GDM1 (cell line): ENCODE measurements around the gene CIAO3.
"Not testable (repeated sequence)": the region's sequence is repeated elsewhere in the genome, so short reads cannot be mapped to it uniquely, and the experiment has no call there.

ENCODE experiments used
- DNase-seq: peaks from one replicate; lab custom pipeline; 2025; lab: John Stamatoyannopoulos, UW

CIAO3 gene

GRCh38 chr16:692356-693108 lies 48.3 kb downstream of the CIAO3 start:
- no peak for DNase-seq

DNA sequence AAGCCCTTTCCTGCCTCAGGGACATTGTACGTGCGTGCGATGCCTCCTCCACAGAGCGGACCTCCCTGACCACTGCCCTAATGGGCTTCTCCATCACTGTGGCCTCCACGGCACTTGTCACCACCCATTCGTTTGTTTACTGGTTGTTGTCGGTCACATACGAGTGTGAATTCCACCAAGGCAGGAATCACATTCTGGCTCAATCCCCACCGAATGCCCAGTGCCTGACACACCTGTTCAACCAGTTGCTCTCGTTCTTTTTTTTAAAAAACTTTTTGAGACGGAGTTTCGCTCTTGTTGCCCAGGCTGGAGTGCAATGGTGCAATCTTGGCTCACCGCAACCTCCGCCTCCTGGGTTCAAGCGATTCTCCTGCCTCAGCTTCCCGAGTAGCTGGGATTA lies 49.6 kb downstream of the CIAO3 start:
- DNase-seq, result not testable (repeated sequence)

- DNase-seq, result no peak
Observed at GRCh38 chr16:689175-689897, 51.5 kb downstream of the CIAO3 start.

- no peak for DNase-seq
Observed at GRCh38 chr16:687499-687898, 53.3 kb downstream of the CIAO3 start.

DNA sequence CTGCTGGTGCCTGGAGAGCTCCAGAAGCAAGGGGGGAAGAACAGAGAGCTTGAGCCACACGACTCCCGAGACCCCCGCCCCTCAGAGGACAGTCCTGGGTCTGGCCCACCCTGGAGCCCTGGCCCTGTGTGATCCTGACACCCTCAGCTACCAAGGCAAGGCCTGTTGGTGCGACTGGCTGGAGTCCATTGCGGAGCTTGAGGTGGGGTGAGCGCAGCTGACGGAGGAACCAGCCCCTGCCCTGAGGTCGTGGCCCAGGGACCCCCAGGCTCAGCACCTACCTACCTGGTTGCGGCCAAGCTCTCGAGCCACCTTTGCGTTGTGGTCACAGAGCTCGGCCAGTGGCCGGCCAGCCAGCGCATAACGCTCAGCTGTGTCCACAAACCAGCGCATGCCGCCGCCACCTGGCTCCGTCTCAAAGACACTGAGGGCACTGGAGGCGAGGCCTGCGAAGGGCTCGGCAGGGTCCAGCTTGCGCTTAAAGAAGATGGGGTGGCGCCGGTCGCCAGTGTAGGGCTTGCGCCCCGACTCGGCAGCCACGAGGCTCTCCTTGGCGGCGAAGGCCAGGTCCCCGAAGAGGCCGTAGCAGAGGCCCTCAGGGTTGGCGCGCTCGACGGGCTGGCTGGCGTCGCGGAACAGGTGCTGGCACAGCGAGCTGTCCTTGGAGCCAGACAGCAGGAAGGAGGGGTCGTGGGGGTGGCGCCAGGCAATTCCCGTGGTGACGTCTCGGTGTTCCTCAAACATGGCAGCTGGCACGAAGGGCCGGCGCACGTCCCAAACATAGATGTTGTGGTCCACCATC lies 54.1 kb downstream of the CIAO3 start:
- DNase-seq, result no peak

- no peak for DNase-seq
Observed at GRCh38 chr16:685967-686366, 54.8 kb downstream of the CIAO3 start.

GRCh38 chr16:684961-685696 lies 55.7 kb downstream of the CIAO3 start:
- no peak for DNase-seq

DNA sequence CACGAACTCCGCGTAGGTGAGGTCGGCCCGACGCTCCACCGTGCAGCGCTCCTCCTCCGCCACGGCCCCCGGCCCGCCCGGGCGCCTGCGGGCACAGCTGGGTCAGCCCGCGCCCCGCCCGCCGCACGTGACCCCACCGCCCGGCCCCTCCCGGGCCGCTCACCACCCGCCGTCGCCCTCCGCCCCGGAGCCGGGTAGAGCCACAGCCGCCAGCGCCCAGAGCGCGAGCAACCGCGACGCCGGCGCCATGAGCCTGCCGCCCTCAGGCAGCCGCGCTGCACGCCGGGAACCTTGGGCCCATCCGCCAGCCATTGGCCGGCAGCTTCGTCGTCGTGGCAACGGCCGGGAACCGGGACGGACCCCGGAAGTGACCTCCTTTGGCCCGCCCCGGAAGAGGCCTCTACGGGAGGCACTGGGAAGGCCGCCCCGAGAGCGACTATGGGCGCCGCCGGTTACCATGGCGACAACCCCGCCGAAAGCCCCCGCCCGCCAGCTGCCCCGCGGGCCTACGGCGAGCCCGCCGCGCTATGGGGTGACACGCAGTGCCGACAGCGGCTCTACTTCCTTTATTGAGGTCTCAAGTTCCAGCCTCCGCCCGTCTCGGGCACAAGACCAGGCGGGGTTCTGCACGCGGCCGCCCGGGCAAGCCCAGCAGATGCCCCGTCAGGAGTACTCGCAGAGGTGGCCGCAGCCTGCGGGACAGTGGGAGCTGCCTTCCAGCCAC lies 56.6 kb downstream of the CIAO3 start, which contains the start of gene JMJD8:
Gene JMJD8, minus strand, starts transcription at position 264 of the 724 bp plus-strand sequence. Its CDS starts 15 bp downstream, at position 249.
- DNase-seq, result peak; percentile 87

- no peak for DNase-seq
Observed at GRCh38 chr16:683396-684070, 57.3 kb downstream of the CIAO3 start.

- no peak for DNase-seq
Observed at GRCh38 chr16:682493-683395, 58.1 kb downstream of the CIAO3 start.

DNA sequence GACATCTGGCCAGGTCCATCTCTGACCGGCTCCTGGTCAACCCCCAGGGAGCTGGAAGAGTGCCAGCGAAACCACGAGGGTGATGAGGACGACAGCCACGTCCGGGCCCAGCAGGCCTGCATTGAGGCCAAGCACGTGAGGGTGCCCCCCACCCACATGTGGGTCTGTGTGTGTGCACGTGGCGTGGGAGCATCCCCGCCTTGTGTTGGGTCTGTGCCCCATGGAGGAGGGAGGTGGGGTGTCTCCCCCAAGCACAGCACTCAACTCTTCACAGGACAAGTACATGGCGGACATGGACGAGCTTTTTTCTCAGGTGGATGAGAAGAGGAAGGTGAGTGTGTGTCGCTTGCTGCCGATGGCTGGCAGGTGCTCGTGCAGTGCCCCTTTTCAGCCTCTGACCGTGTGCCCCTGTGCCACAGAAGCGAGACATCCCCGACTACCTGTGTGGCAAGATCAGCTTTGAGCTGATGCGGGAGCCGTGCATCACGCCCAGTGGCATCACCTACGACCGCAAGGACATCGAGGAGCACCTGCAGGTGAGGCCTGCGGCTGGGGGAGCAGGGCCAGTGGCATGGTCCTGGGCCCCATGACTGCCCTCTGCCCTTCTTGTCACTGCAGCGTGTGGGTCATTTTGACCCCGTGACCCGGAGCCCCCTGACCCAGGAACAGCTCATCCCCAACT lies 58.9 kb downstream of the CIAO3 start:
- DNase-seq, result no peak

- no peak for DNase-seq
Observed at GRCh38 chr16:680967-681745, 59.6 kb downstream of the CIAO3 start.

DNA sequence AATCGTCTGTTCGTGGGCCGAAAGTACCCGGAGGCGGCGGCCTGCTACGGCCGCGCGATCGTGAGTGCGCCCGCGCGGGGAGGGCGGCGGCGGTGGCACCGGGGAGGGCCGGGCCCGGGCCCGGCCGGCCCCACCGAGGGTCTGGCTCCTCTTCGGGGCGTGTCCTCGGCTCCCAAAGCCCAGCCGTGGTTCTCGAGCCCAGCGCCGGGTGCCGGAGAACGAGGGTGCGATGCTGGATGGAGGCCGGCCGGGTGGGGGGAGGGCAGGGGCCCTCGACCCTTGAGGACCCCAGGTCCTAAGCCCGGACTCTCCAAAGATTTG lies 60.2 kb downstream of the CIAO3 start:
- no peak for DNase-seq

GRCh38 chr16:679814-680624 lies 60.8 kb downstream of the CIAO3 start, which contains the start of gene STUB1:
Gene STUB1 (plus strand): TSS chr16:680410. CDS start chr16:680526, 116 bp downstream.
- DNase-seq, result peak; percentile 80
